ENCODE results near the gene TBCD. TPM values are rescaled to one million over a fixed set of nuclear protein-coding genes. Genes with fewer than 3 reads are reported as not detected.

The TBCD gene
- total RNA-seq, 1 donor from 2014 or later, result 31.8 TPM

- Histone ChIP-seq H3K9me3 (ENCODE audit: insufficient read depth, low read depth, low read length) (no peaks in the 10 kb centered on the region), H3K4me2 (ENCODE audit: low read length) (no peak overlapping the region), H3K4me1 (ENCODE audit: insufficient read depth, low read length) (peaks cover 21% of the 10 kb centered on the region), H4K20me1 (ENCODE audit: insufficient read depth, low read length) (no peaks in the 10 kb centered on the region), H3K27ac (ENCODE audit: low read depth, low read length) (no peak overlapping the region), H3K9ac (ENCODE audit: low read length) (no peak overlapping the region), H3K36me3 (ENCODE audit: insufficient read depth, low read length) (no peaks in the 10 kb centered on the region), H3K4me3 (ENCODE audit: insufficient read depth, low read depth, low read length) (no peak overlapping the region), H3K27me3 (ENCODE audit: insufficient read depth, low read length) (no peaks in the 10 kb centered on the region), H3K79me2 (ENCODE audit: insufficient read depth, low read length) (no peaks in the 10 kb centered on the region), H2AFZ (ENCODE audit: low read depth, low read length) (no peak overlapping the region)
- Mint-ChIP-seq H3K4me3 (ENCODE audit: unreplicated experiment) (no peak overlapping the region), H3K27ac (ENCODE audit: unreplicated experiment) (no peak overlapping the region), H3K4me1 (ENCODE audit: low read depth, unreplicated experiment) (peaks cover 3% of the 10 kb centered on the region), H3K9me3 (ENCODE audit: unreplicated experiment) (no peaks in the 10 kb centered on the region), H3K27me3 (ENCODE audit: low read depth, unreplicated experiment) (no peaks in the 10 kb centered on the region), H3K36me3 (ENCODE audit: low read depth, unreplicated experiment) (peaks cover 19% of the 10 kb centered on the region)
- TF ChIP-seq CTCF (IDR thresholded peaks at IDR 0.05; ENCODE audit: insufficient read depth, low read depth, low read length) (no peak), EZH2 (IDR thresholded peaks at IDR 0.05; ENCODE audit: insufficient read depth, low read length) (no peak)
- DNase-seq (ENCODE audit: low read depth), result no peak
- FAIRE-seq, result no peak
These were observed 182.0 kb downstream of the TBCD start for GRCh38 chr17:82933911-82934310.

- no peak overlapping the region for H3K4me3 ChIP-seq (ENCODE audit: insufficient read depth, low read depth, low read length)
- H3K36me3 ChIP-seq (ENCODE audit: insufficient read depth, low read length), result peaks cover 3% of the 10 kb centered on the region
- H4K20me1 ChIP-seq (ENCODE audit: insufficient read depth, low read length), result no peaks in the 10 kb centered on the region
- H3K4me1 Mint-ChIP-seq (ENCODE audit: low read depth, unreplicated experiment), result peaks cover 3% of the 10 kb centered on the region
- H3K36me3 Mint-ChIP-seq (ENCODE audit: low read depth, unreplicated experiment), result peaks cover 20% of the 10 kb centered on the region
- H3K4me1 ChIP-seq (ENCODE audit: insufficient read depth, low read length), result peaks cover 20% of the 10 kb centered on the region
- no peaks in the 10 kb centered on the region for H3K79me2 ChIP-seq (ENCODE audit: insufficient read depth, low read length)
- no peak for DNase-seq (ENCODE audit: low read depth)
- H3K27ac ChIP-seq (ENCODE audit: low read depth, low read length), result no peak overlapping the region
- no peak overlapping the region for H2AFZ ChIP-seq (ENCODE audit: low read depth, low read length)
- H3K27me3 Mint-ChIP-seq (ENCODE audit: low read depth, unreplicated experiment), result no peaks in the 10 kb centered on the region
- TF ChIP-seq EZH2 (IDR thresholded peaks at IDR 0.05; ENCODE audit: insufficient read depth, low read length) (no peak), CTCF (IDR thresholded peaks at IDR 0.05; ENCODE audit: insufficient read depth, low read depth, low read length) (no peak)
- H3K27me3 ChIP-seq (ENCODE audit: insufficient read depth, low read length), result no peaks in the 10 kb centered on the region
- no peak for FAIRE-seq
- no peak overlapping the region for H3K4me3 Mint-ChIP-seq (ENCODE audit: unreplicated experiment)
- no peaks in the 10 kb centered on the region for H3K9me3 Mint-ChIP-seq (ENCODE audit: unreplicated experiment)
- no peak overlapping the region for H3K9ac ChIP-seq (ENCODE audit: low read length)
- H3K27ac Mint-ChIP-seq (ENCODE audit: unreplicated experiment), result no peak overlapping the region
- H3K4me2 ChIP-seq (ENCODE audit: low read length), result no peak overlapping the region
- no peaks in the 10 kb centered on the region for H3K9me3 ChIP-seq (ENCODE audit: insufficient read depth, low read depth, low read length)
These were observed 184.3 kb downstream of the TBCD start for GRCh38 chr17:82935966-82936767.

GRCh38 chr17:82936768-82937171 is 184.9 kb downstream of the TBCD start:
- Mint-ChIP-seq H3K4me1 (ENCODE audit: low read depth, unreplicated experiment) (peaks cover 2% of the 10 kb centered on the region), H3K27ac (ENCODE audit: unreplicated experiment) (no peak overlapping the region), H3K4me3 (ENCODE audit: unreplicated experiment) (no peak overlapping the region), H3K9me3 (ENCODE audit: unreplicated experiment) (no peaks in the 10 kb centered on the region), H3K27me3 (ENCODE audit: low read depth, unreplicated experiment) (no peaks in the 10 kb centered on the region), H3K36me3 (ENCODE audit: low read depth, unreplicated experiment) (peaks cover 20% of the 10 kb centered on the region)
- no peak for TF ChIP-seq CTCF (IDR thresholded peaks at IDR 0.05; ENCODE audit: insufficient read depth, low read depth, low read length)
- TF ChIP-seq EZH2 (IDR thresholded peaks at IDR 0.05; ENCODE audit: insufficient read depth, low read length), result no peak
- Histone ChIP-seq H3K9ac (ENCODE audit: low read length) (no peak overlapping the region), H3K27me3 (ENCODE audit: insufficient read depth, low read length) (no peaks in the 10 kb centered on the region), H3K36me3 (ENCODE audit: insufficient read depth, low read length) (peaks cover 3% of the 10 kb centered on the region), H4K20me1 (ENCODE audit: insufficient read depth, low read length) (no peaks in the 10 kb centered on the region), H2AFZ (ENCODE audit: low read depth, low read length) (no peak overlapping the region), H3K27ac (ENCODE audit: low read depth, low read length) (no peak overlapping the region), H3K4me1 (ENCODE audit: insufficient read depth, low read length) (peaks cover 14% of the 10 kb centered on the region), H3K4me2 (ENCODE audit: low read length) (no peak overlapping the region), H3K4me3 (ENCODE audit: insufficient read depth, low read depth, low read length) (no peak overlapping the region), H3K79me2 (ENCODE audit: insufficient read depth, low read length) (no peaks in the 10 kb centered on the region), H3K9me3 (ENCODE audit: insufficient read depth, low read depth, low read length) (no peaks in the 10 kb centered on the region)
- no peak for FAIRE-seq
- no peak for DNase-seq (ENCODE audit: low read depth)
